HG03439 (cell line): Measurements from ENCODE around the gene AQP12B.
"Not testable (repeated sequence)": the region's sequence is repeated elsewhere in the genome, so short reads cannot be mapped to it uniquely, and the experiment has no call there.

ENCODE experiments used
- ATAC-seq: cut with Tn5 transposase; IDR thresholded peaks from one replicate; pipeline ENCODE4 v1.9.1; 2021; ENCODE audit warnings: mild to moderate bottlenecking, moderate library complexity; ENCODE audit not compliant: unreplicated experiment

The AQP12B gene

DNA sequence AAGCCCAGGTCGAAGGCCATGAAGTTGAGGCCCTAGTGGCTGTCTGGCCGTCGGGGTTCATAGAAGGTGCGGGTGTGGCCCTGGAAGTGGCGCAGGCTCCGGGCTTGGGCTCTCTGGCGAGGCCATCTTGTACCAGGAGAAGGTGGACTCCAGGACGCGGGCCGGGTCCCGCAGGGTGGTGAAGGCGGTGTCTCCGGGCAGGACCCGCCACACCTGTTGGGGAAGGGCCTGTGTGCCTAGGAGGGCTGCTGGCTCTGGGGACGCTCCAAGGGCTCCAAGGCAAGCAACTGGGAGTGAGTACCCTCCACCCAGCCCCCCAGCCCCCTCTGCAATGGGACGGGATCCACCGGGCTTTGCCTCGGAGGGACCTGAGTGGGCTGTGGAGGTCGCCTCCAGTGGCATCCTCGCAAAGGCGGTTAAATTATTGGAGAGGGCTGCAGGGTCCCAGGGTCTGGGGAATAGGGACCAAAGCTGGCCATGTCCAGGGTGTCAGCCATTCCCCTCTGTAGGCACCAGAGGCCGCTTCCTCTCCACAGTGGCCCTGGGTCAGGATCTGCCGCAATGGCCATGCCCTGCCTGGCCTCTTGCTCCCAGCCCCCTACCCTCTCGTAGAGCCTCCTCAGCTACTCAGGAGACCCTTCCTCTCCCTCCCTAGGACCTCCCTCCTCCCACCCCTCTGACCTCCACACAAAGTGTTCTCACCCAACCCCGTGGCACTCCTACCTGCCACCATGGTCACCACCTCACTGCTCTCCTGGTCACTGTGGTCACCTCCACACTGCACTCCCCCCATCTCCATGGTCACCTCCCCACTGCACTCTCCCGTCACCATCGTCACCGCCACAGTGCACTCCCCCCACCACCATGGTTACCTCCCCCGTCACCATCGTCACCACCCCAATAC lies 19.3 kb upstream of the AQP12B start:
- no peak for ATAC-seq

DNA sequence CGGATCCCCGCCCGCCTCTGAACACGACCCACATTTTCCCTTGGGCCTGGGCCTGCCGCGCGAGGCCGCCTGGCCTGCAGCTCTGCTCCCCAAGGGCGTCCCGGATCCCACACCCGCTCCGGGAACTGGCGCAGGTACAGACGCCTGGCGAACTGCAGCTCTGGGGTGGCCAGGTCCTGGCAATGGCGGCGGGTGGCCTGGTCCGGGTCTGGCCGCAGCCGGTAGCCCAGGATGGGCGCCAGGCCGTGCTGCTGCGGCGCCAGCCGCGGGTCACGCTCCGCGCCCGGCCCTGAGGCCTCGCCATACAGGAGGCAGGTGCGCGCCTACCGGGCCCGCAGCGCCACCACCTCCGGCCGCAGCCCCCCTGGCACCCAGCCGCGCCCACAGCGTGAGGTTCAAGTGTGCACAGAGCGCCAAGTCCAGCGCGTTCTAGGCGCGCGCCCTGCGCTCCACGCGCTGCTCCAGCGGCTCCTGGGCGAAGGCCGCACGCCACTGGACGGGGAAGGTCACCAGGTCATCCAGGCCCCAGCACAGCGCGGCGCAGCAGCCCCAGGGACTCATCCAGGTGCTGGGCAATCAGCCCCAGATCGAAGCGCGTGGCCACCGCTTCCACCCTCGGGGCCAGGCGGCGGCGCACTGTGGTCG lies 18.5 kb upstream of the AQP12B start:
- no peak for ATAC-seq

DNA sequence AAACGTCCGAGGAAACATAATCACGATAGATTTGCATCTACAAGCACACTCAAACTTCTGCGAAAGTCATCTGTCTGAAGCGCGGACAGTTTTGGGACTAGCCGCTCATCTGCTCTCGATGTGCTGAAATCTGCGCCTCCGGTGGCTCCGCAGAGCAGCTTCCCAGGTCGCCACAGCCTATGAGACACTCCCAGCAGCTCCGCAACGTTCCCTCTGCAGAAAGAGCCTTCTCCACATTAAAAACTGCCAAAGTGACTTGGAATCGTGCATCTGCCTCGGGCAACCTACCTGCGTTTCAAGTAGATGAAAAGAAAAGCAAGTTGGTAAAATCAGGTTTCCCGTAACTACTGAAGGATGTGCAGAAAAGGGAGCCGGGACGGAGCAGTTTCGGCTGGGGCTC lies 17.9 kb upstream of the AQP12B start:
- not testable (repeated sequence) for ATAC-seq

DNA sequence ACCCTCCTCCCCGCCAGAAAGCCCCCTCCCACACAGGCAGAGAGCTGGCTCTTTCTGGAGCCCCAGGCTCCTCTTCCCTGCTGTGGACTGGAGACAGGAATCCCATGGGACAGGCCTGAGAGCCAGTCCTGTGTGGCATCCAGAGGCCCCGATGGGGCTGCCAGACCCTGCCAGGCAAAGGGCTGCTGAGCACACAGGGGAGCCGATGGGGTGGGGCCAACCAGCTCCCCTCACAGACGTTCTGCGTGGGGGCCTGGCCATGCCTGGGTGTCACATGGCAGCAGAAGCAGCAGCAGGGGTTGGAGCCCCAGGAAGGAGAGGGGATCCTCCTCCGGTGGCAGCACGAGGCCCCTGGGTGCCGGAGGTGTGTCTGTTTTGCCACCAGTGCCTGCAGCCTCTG lies 17.1 kb upstream of the AQP12B start:
- ATAC-seq: not testable (repeated sequence)

DNA sequence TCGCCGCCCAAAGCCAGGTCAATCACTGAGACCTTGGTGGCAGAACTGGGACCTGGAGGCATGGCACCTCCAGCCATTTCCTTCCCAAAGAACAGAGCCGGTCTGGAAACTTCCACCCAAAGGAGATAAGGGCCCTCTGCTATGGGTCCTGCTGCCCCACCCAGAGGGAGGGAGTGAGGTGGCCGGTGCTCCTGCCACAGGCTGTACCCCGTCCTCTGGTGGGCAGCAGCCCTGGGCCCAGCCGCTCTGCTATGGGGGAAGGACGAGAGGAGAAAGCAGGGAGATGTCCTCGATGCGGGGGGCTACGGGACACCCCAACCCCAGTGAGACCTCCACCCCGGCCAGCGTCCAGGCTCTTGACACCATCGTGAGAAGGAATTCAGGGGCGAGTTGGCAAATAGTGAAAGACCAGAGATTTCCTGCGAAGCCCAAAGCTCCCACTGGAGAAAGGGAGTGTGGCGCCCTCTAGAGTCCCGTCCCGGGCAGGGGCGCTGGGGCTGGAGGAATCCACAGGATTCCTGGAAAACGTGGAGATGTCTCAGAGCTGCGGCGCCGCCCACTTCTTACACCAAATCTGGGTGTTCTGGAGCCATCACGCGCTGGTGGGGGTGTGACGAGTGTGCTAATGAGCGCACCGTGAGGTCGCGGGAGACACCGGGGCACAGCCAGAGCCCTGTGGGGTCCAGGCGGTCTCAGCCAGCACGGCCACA lies 16.3 kb upstream of the AQP12B start:
- not testable (repeated sequence) for ATAC-seq

DNA sequence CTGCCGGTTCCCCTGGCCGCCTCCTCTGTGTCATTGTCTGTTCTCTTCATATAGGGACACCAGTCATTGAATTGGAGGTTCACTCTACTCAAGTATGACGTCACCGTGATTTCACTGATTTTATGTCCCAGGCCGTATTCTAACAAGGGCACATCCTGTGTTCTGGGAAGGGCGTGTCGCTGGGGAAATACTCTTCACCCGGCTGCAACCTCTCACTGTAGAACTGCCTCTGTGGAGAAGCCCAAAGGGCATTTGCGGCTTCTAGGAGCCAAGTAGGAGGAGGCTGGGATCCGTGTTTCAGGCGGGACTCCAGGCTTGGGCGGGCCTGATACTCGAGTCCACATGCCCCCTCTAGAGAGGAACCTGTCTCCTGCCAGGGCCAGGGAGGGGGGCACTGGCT lies 13.8 kb upstream of the AQP12B start:
- not testable (repeated sequence) for ATAC-seq

DNA sequence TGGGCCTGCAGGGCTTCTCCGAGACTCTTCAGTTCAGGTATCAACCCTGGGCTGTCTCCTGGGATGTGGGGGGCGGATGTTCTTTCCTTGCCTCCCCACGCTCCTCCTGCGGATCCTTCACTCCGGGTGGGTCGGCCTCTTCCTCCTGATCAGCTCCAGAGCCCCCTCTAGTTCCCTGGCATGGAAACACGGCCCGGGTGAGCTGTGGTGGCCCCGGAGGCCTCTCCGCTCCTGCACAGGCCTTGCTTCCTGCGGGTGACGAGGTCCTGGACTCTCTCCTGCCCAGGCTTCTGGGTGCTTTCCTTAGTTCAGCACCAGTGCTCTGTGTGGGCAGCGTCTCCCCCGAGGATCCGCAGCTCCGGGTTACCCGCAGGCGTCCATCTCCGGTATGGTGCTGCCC lies 12.9 kb upstream of the AQP12B start:
- not testable (repeated sequence) for ATAC-seq

DNA sequence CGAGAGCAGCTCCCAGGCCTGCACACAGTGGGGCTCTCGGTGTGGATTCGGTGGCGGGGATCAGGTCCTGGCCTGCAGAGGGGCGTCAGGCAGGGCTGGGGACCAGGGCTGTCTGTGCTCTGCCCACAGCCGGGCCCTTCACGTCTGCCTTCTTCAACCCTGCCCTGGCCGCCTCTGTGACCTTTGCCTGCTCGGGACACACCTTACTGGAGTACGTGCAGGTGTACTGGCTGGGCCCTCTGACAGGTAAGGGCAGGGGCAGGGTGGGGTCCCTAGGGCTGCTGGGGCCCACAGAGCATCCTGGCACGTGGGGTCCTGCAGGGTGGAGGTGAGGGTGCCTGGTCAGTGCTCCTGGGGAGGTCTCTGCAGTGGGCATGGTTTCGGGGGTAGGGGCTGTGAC lies 11.6 kb upstream of the AQP12B start:
- not testable (repeated sequence) for ATAC-seq

DNA sequence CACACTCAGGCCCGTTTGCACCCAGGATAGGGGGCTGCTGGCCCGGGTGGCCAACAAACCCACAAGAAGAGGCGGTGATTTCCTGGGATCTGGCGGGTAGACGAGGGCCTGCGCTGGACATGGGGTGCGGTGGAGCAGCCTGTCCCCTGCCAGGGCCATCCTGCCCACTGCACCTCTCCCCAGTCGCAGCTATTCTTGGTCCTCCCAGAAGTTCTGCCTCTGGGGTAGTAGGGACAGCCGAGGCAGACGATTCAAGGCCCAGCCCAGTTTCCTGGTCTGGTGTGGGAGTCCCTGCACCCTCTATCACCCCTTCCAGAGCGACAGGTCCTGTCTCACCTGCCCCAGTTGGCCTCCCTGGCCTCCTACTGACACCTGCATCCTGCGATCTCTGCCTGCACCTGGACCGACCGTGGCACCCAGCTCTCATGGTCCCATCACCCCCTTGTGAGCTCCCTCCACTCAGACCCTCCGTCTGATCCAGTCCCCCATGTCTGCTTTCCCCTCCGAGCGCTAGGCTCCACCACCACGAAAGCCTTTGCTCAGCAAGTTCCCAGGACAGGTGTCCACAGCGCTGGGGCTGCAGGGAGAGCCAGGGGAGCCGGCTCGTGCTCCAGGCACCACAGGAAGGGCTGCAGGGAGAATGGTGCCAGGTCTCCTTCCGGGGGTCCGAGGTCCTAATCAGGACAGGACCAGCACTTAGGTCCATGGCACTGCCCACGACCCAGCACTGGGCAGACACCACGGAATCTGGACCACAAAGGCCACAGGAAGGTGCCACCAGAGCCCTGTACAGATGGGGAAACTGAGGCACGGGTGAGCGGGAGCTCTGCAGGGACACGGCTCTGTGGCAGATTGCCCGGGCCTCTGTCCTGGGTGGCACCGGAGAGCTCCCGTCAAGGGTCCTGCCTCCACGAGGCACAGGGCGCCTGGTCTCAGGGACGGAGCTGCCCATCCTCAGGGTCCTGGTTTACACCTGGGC lies 10.2 kb upstream of the AQP12B start:
- not testable (repeated sequence) for ATAC-seq

DNA sequence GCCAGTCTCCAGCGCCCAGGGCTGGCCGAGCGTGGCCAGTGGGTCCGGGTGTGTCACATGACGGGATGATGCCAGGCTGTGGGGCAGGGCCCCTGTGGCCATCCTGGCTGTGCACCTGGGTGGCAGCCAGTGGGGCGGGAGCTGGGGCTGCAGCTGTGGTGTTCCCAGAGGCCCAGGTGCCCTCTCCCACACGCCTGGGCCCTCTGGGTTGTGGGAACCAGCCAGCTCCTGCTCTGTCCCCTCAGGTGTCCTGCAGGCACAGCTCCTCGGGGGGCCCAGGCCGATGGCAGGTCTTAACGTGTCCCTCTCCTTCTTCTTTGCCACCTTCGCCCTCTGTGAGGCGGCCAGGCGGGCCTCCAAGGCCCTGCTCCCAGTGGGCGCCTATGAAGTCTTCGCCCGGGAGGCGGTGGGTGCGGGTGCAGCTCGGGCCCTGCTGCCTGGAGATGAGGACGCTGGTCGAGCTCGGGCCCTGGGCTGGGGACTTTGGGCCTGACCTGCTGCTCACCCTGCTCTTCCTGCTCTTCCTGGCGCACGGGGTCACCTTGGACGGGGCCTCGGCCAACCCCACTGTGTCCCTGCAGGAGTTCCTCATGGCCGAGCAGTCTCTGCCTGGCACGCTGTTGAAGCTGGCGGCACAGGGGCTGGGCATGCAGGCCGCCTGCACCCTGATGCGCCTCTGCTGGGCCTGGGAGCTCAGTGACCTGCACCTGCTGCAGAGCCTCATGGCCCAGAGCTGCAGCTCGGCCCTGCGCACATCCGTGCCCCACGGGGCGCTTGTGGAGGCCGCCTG lies 9.1 kb upstream of the AQP12B start, which contains the start of gene AQP12A:
Gene AQP12A (plus strand): TSS at position 236 of the 790 bp plus-strand sequence. CDS start 48 bp downstream, at position 284.
- ATAC-seq: not testable (repeated sequence)

DNA sequence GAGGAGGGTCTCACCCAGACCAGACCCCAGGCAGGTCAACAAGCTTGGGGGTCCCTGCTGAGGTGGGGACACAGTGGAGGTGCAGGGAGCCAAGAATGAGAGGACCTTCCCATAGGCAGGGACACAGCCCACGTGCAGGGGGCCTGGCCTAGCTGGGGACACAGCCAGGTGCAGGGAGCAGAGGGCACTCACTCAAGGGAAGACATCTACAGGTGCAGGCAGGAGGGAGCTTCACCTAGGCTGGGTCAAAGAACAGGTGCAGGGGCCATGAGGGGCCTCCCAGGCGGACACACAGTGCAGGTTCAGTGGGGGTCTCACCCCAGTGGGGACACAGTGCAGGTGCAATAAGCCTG lies 8.4 kb upstream of the AQP12B start:
- not testable (repeated sequence) for ATAC-seq

DNA sequence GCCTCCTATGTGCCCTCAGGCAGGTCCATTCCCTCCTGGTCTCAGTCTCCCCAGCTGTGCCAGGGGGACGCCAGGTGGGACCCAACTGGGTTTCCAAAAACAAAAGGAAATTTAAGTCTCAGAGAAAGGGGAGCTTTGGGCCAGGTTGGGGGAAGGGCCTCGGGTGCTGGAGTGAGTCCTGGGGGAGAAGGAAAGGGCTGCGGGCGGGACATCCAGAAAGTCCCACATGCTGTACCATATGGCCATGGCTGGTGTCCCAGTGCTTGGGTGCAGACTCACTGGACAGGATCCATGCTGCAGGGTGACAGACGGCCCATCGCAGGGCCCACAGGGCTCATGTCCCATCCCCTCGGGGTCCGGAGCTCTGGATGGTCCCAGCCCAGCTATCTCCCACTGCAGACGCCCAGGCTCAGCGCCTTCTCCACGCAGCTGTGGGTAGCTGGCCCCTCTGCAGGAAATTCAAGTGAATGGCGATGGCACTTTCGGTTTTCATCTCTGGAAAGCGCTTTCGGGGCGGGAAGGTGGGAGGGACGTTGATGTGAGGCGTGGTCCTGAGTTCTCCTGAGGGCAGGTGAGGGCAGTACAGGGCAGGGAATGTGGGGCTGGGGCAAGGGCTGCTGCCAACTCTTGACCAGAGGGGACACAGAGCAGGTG lies 7.9 kb upstream of the AQP12B start:
- not testable (repeated sequence) for ATAC-seq

DNA sequence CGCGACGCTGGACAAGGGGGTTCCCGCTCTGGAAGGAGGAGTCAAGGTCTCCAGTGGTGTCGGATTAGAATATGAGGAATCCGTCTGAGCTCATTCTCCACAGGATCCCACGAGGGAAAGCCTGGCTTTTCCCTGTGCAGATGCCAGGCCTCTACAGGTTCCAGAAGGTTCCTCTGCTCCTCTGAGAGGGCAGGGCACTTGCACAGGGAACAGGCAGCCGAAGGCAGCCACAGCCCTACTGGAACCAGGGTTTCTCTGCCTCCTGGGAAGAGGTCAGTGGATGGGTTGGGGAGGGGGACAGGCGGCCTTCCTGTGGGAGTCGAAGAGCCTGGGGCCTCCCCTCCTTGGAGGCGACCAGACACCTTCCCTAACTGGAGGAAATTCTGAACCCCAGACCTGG lies 7.3 kb upstream of the AQP12B start:
- no peak for ATAC-seq

DNA sequence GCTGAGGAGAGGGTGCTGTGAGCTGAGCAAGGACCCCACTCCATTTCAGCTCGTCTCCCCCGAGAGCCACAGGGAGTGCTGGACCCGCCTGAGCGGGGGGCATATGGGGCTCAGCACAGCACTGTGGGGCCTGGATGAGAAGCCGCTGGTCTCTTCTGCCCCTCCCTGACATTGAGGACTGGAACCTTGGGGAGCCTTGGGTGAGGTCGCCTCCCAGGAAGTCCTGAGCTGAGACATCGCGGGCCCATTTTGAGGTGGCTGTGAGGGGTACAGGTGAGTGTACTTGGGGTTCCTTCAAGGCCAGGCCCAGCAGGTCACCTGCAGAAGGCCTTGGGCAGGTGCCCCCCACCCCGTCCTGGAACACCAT lies 5.9 kb upstream of the AQP12B start:
- ATAC-seq: no peak

DNA sequence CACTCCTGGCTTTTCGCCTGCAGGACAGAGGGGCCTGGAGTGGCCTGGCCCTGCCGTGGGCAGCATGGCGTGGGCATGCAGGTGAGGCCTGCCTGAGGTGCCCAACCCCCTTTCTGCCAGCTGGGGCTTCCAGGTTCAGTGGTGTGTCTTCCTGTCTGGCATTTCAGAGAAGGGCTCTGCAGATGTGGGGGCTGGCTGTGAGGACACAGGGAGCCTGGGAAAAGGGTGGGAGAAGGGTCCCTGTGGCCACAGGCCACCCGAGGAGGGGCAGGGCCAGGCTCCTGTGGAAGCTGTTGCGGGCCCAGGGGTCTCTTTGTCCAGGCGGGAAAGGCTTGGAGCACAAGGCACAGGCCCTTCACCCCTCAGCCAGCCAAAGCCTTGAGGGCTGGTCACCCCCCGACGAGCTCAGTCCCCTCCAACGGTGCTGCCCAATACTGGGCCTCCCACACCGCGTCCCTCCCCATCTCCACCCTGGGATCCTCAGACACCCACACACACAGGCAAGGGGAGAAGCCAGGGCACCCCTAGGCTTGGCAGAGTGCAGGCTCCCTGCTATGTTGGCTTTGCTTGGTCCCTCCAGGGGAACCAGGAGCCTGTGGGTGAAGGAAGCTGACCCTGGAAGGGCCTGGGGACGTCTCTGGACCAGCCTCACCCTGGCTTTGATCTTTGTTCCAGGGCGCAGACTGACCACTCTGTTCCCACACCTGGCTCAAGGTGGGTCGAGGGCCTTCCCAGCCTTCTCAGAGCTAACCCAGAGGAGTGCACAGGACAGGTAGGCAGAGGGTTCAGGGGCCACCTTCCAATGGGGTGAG lies 5.3 kb upstream of the AQP12B start:
- ATAC-seq: no peak

DNA sequence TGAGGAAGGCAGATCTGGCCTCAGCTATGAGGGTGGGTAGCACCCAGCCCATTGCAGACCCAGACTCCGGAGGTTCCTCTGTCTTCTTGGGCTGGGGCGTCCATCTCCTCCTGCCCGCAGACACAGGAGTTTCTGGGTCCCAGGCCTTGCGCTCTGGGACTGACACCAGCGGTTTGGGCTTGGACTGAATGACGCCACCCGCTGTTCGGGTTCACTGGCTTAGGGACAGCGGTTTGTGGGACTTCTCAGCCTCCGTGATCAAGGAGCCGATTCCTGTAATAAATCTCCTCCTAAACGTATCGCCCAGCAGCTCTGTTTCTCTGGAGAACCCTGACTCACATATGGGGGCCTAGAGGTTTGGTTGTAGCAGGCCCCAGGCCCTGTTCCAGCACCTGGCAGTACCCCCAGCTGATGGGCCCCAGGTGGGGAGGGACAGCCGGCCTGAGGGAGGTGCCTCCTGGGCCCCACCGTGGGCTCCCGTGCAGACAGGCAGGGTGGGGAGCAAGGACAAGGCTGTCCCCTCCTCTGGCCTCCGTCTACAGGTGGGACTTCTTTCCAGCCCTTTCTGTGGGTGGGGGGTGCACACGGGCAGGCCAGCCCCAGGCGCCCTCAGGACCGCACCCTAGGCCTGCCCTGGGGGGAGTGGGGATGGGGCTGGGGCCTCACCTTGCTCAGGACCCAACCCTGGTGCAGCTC lies 4.5 kb upstream of the AQP12B start:
- ATAC-seq: no peak

DNA sequence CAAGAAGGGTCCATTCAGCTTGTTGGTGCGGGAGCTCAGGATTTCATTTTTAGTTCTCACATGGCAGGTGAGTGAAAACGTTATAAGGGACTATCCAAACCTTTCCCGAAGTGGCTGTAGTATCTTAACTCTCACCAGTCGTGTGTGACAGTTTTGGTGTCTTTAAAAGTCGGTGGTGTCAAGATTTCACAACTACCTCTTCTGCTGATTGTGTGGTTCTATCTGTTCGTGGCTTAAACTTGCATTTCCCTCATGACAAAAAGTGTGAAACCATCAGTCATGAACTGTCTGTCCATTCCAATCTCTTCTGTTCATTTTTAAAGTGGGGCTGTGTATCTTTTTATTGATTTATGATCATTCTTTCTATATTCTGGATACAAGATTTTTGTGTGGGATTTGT lies 3.8 kb upstream of the AQP12B start:
- ATAC-seq: no peak
